Measurements from ENCODE around the gene EVC2. TPM values are rescaled to one million over a fixed set of nuclear protein-coding genes. Genes with fewer than 3 reads are reported as not detected.

EVC2 gene
- total and polyA plus RNA-seq, 7 donors: 0.60 to 14.7 (median 8.6) TPM; not detected in 1

DNA sequence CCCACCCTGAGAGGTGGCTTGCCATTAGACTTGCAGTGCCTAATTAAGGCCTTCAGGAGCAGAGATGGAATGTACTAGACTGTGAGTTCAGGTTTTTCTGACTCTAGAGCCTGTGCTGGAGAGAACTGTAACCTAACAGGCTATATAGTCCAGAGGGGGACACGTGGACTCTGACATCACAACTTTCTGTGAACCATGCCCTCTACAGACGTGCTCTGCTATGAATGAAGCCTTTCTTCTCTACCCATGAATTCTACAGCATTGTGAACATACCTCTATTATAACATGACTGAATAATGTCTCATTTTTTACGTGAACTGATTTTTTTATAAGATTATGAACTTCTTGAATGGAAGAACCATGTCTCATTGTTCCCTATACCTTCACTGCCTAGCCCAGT, 68.8 kb downstream of the EVC2 start:
- H3K4me1 ChIP-seq: no peaks in the 10 kb centered on the region
- TF ChIP-seq EP300 (IDR thresholded peaks at IDR 0.05) (no peak), POLR2AphosphoS5 (IDR thresholded peaks at IDR 0.05) (no peak), POLR2A (IDR thresholded peaks at IDR 0.05) (no peak)
- TF ChIP-seq, protein P1, sequence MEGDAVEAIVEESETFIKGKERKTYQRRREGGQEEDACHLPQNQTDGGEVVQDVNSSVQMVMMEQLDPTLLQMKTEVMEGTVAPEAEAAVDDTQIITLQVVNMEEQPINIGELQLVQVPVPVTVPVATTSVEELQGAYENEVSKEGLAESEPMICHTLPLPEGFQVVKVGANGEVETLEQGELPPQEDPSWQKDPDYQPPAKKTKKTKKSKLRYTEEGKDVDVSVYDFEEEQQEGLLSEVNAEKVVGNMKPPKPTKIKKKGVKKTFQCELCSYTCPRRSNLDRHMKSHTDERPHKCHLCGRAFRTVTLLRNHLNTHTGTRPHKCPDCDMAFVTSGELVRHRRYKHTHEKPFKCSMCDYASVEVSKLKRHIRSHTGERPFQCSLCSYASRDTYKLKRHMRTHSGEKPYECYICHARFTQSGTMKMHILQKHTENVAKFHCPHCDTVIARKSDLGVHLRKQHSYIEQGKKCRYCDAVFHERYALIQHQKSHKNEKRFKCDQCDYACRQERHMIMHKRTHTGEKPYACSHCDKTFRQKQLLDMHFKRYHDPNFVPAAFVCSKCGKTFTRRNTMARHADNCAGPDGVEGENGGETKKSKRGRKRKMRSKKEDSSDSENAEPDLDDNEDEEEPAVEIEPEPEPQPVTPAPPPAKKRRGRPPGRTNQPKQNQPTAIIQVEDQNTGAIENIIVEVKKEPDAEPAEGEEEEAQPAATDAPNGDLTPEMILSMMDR (IDR thresholded peaks at IDR 0.05): no peak
- WGBS, 2 donors: 58 to 82% methylated on average over 3 of the region's 3 CpGs
- H3K4me3 ChIP-seq: no peak overlapping the region
- H3K27me3 ChIP-seq: no peaks in the 10 kb centered on the region
- H3K27ac ChIP-seq: no peak overlapping the region
- DNase-seq: no peak
- intact Hi-C loops (cut with DNase I): no loop called here
- peaks cover 0 to 32% (median 13%) of the 10 kb centered on the region in 4 donors for H3K36me3 ChIP-seq
- no peaks in the 10 kb centered on the region for H3K9me3 ChIP-seq

- H3K27ac ChIP-seq: no peak overlapping the region
- no peak for DNase-seq
- H3K4me3 ChIP-seq: no peak overlapping the region
- peaks cover 0 to 32% (median 13%) of the 10 kb centered on the region in 4 donors for H3K36me3 ChIP-seq
- no peaks in the 10 kb centered on the region for H3K4me1 ChIP-seq
- no peaks in the 10 kb centered on the region for H3K27me3 ChIP-seq
- 71 to 81% methylated on average over 4 of the region's 4 CpGs for WGBS, 2 donors
- no peaks in the 10 kb centered on the region for H3K9me3 ChIP-seq
- TF ChIP-seq POLR2A (IDR thresholded peaks at IDR 0.05) (no peak), POLR2AphosphoS5 (IDR thresholded peaks at IDR 0.05) (no peak), EP300 (IDR thresholded peaks at IDR 0.05) (no peak)
- TF ChIP-seq, protein P1 (IDR thresholded peaks at IDR 0.05): no peak
- intact Hi-C loops (cut with DNase I): no loop called here
These were observed 69.4 kb downstream of the EVC2 start for GRCh38 chr4:5638976-5639375.

GRCh38 chr4:5638316-5638715, 70.0 kb downstream of the EVC2 start:
- Histone ChIP-seq H3K27me3 (no peaks in the 10 kb centered on the region), H3K4me3 (no peak overlapping the region), H3K9me3 (no peaks in the 10 kb centered on the region), H3K4me1 (no peaks in the 10 kb centered on the region), H3K36me3 (peaks cover 0 to 30% (median 13%) of the 10 kb centered on the region in 4 donors), H3K27ac (no peak overlapping the region)
- WGBS, 2 donors: 92% methylated on average over 4 of the region's 4 CpGs
- TF ChIP-seq POLR2AphosphoS5 (IDR thresholded peaks at IDR 0.05) (no peak), POLR2A (IDR thresholded peaks at IDR 0.05) (no peak), EP300 (IDR thresholded peaks at IDR 0.05) (no peak)
- TF ChIP-seq, protein P1 (IDR thresholded peaks at IDR 0.05): no peak
- DNase-seq: no peak
- intact Hi-C loops (cut with DNase I): no loop called here

GRCh38 chr4:5636766-5637670, 71.3 kb downstream of the EVC2 start:
- Histone ChIP-seq H3K36me3 (peaks cover 0 to 30% (median 13%) of the 10 kb centered on the region in 4 donors), H3K4me1 (no peaks in the 10 kb centered on the region), H3K9me3 (no peaks in the 10 kb centered on the region), H3K27ac (no peak overlapping the region), H3K4me3 (no peak overlapping the region), H3K27me3 (no peaks in the 10 kb centered on the region)
- no peak for DNase-seq
- 87 to 89% methylated on average over 13 of the region's 13 CpGs for WGBS, 2 donors
- no peak for TF ChIP-seq POLR2AphosphoS5 (IDR thresholded peaks at IDR 0.05)
- TF ChIP-seq EP300 (IDR thresholded peaks at IDR 0.05): no peak
- TF ChIP-seq POLR2A (IDR thresholded peaks at IDR 0.05): no peak
- TF ChIP-seq, protein P1 (IDR thresholded peaks at IDR 0.05): no peak
- intact Hi-C loops (cut with DNase I): no loop called here

Measured in sigmoid colon (tissue), 7 donors.